Progenitor cell of endocrine pancreas (in vitro differentiated cells): ENCODE results near the gene APP. TPM values are rescaled to one million over a fixed set of nuclear protein-coding genes. Genes with fewer than 3 reads are reported as not detected.

ENCODE experiments used
- DNase-seq: peaks from one replicate; pipeline ENCODE4 v3.0.0; 2021; ENCODE audit warnings: low spot score; ENCODE audit not compliant: unreplicated experiment
- H3K27ac Mint-ChIP-seq: 2 replicates; pipeline ENCODE4 v1.8.0; 2021; ENCODE audit warnings: mild to moderate bottlenecking, moderate library complexity, mixed read lengths
- H3K27me3 Mint-ChIP-seq: 2 replicates; pipeline ENCODE4 v1.8.0; 2021; ENCODE audit warnings: mixed read lengths
- H3K36me3 Mint-ChIP-seq: 2 replicates; pipeline ENCODE4 v1.8.0; 2022; ENCODE audit warnings: mixed read lengths; ENCODE audit not compliant: insufficient read depth
- H3K4me1 Mint-ChIP-seq: 2 replicates; pipeline ENCODE4 v1.8.0; 2021; ENCODE audit warnings: low read depth, mixed read lengths
- H3K4me3 Mint-ChIP-seq: 2 replicates; pipeline ENCODE4 v1.8.0; 2021; ENCODE audit warnings: low read depth, mild to moderate bottlenecking, moderate library complexity, mixed read lengths
- H3K9me3 Mint-ChIP-seq: 2 replicates; pipeline ENCODE4 v1.8.0; 2021; ENCODE audit warnings: low read depth, mixed read lengths
- CTCF ChIP-seq: fragments of 200-600 bp; sonication (generic); IDR thresholded peaks from one replicate; pipeline ENCODE4 v1.5.0; 2021; ENCODE audit warnings: antibody characterized with exemption, mild to moderate bottlenecking; ENCODE audit not compliant: unreplicated experiment
- long read RNA-seq: library from polyadenylated mRNA; unstranded; transcript quantifications from one replicate; pipeline ENCODE4 v2.0.0, GENCODE V29; 2020
- total RNA-seq: library from RNA; stranded (reverse); gene quantifications from 2 replicates; pipeline ENCODE4 v1.2.1, GENCODE V29; 2021

The APP gene
- total RNA-seq, result 611 and 631 TPM in 2 replicates
- long read RNA-seq, transcript APP-201 (18 exons, 3,467 nt), result minor isoform, 7 of 56 reads
- long read RNA-seq, transcript APP-204 (17 exons, 3,543 nt), result major isoform, 14 of 56 reads
- long read RNA-seq, partial matches to known transcripts, result 28 of 56 reads
- long read RNA-seq, other reads (novel, unspliced or antisense), result 6 of 56 reads

DNA sequence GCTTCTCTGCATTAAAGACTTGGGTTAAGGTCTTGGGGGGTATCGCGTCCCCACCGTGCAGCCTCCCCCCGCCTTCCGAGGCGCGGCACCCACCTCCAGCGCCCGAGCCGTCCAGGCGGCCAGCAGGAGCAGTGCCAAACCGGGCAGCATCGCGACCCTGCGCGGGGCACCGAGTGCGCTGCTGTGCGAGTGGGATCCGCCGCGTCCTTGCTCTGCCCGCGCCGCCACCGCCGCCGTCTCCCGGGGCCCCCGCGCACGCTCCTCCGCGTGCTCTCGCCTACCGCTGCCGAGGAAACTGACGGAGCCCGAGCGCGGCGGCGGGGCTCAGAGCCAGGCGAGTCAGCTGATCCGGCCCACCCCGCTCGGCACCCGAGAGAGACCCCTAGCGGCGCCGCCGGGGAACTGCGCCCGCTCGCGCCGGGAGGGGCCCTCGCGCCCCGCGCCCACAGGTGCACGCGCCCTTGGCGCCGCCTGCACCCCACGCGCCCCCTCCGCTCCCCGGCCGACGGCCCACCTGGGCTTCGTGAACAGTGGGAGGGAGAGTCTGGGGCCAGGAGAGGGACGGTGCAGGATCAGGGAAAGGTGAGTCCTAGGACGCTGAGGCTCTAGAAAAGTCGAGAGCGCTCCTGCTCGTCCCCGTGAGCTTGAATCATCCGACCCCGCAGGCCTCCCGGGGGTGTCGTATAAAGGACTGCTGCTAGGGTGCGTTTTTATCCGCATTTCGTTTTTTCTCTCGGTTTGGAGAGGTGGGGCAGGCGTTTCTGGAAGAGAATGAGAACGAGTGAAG is at the start of gene APP:
Gene APP, minus strand, starts transcription at position 300 of the 787 bp plus-strand sequence. Its CDS starts 150 bp downstream, at position 150.
- peak within 1 kb of the TSS; percentile 93 for H3K4me3 Mint-ChIP-seq
- no peaks in the 10 kb centered on the region for H3K36me3 Mint-ChIP-seq
- no peaks in the 10 kb centered on the region for H3K27me3 Mint-ChIP-seq
- peak; percentile 98 for TF ChIP-seq CTCF
- peak within 1 kb of the TSS; percentile 97 for H3K27ac Mint-ChIP-seq
- peak; percentile 89 for DNase-seq
- H3K9me3 Mint-ChIP-seq, result no peaks in the 10 kb centered on the region
- peaks cover 31% of the 10 kb centered on the region for H3K4me1 Mint-ChIP-seq

- no peak overlapping the region for H3K27ac Mint-ChIP-seq
- no peaks in the 10 kb centered on the region for H3K4me1 Mint-ChIP-seq
- no peak for TF ChIP-seq CTCF
Measured at GRCh38 chr21:26212220-26212619, 41.6 kb upstream of the APP start.

GRCh38 chr21:26210614-26211013 is 40.0 kb upstream of the APP start:
- H3K27ac Mint-ChIP-seq, result no peak overlapping the region
- DNase-seq, result no peak
- no peak overlapping the region for H3K4me3 Mint-ChIP-seq
- no peaks in the 10 kb centered on the region for H3K9me3 Mint-ChIP-seq
- no peaks in the 10 kb centered on the region for H3K36me3 Mint-ChIP-seq
- no peak for TF ChIP-seq CTCF
- H3K4me1 Mint-ChIP-seq, result no peaks in the 10 kb centered on the region
- H3K27me3 Mint-ChIP-seq, result no peaks in the 10 kb centered on the region

More at GRCh38 chr21:26212220-26212619, 41.6 kb upstream of the APP start:
- Mint-ChIP-seq H3K4me3 (no peak overlapping the region), H3K9me3 (peaks cover 3% of the 10 kb centered on the region), H3K36me3 (no peaks in the 10 kb centered on the region), H3K27me3 (no peaks in the 10 kb centered on the region)
- no peak for DNase-seq

- no peak for DNase-seq
- Mint-ChIP-seq H3K9me3 (no peaks in the 10 kb centered on the region), H3K36me3 (no peaks in the 10 kb centered on the region), H3K4me3 (no peak overlapping the region), H3K27me3 (no peaks in the 10 kb centered on the region), H3K4me1 (no peaks in the 10 kb centered on the region), H3K27ac (no peak overlapping the region)
- no peak for TF ChIP-seq CTCF
Measured at GRCh38 chr21:26207021-26207420, 36.5 kb upstream of the APP start.

GRCh38 chr21:26199456-26199855 is 28.9 kb upstream of the APP start:
- no peak for DNase-seq
- Mint-ChIP-seq H3K9me3 (no peaks in the 10 kb centered on the region), H3K36me3 (no peaks in the 10 kb centered on the region), H3K4me1 (no peaks in the 10 kb centered on the region), H3K27me3 (no peaks in the 10 kb centered on the region), H3K27ac (no peak overlapping the region), H3K4me3 (no peak overlapping the region)
- no peak for TF ChIP-seq CTCF
